Testis (tissue), 3 donors: ENCODE data around the gene PACS1. TPM values are rescaled to one million over a fixed set of nuclear protein-coding genes. Genes with fewer than 3 reads are reported as not detected.

Experiments used
- DNase-seq: peaks from one replicate; pipeline ENCODE4 v3.0.0-alpha.2; 2019
- H3K27ac ChIP-seq, 2 donors: fragments of 200-600 bp; sonication (generic); one replicate each; pipeline ENCODE4 v1.5.1; 2019
- H3K27me3 ChIP-seq: fragments of 200-600 bp; sonication (generic); one replicate; pipeline ENCODE4 v1.5.1; 2019
- H3K36me3 ChIP-seq: fragments of 200-600 bp; sonication (generic); one replicate; pipeline ENCODE4 v1.5.1; 2017; ENCODE audit warnings: low read depth; ENCODE audit errors: missing control alignments
- H3K4me1 ChIP-seq: fragments of 200-600 bp; sonication (generic); one replicate; pipeline ENCODE4 v1.5.1; 2019
- H3K4me3 ChIP-seq, 2 donors: fragments of 200-600 bp; sonication (generic); one replicate each; pipeline ENCODE4 v1.5.1; 2017 to 2019
- H3K9me3 ChIP-seq: fragments of 200-600 bp; sonication (generic); one replicate; pipeline ENCODE4 v1.5.1; 2017
- CTCF ChIP-seq, 3 experiments: fragments of 450-650 bp in 2 of 3; fragments of 200-600 bp in 1 of 3; sonication (generic) in 1 of 3; IDR thresholded peaks; one replicate each; pipeline ENCODE4 v1.5.1; 2016 to 2019; ENCODE audit warnings: antibody characterized with exemption in 3 of 3, mild to moderate bottlenecking in 2 of 3, moderate library complexity in 1 of 3
- POLR2A ChIP-seq: fragments of 450-650 bp; IDR thresholded peaks from one replicate; pipeline ENCODE4 v1.6.1; 2017; ENCODE audit warnings: antibody characterized with exemption, mild to moderate bottlenecking, moderate library complexity
- WGBS, 2 donors: methylation state at CpG; one replicate each; pipeline ENCODE4 v1.1.5; 2018; 5-methylcytosine and 5-hydroxymethylcytosine counted together
- intact Hi-C: fragments of 100-400 bp; cut with DNase I; formaldehyde crosslinking; loops from one replicate; pipeline ENCODE4 v1.15.1; 2023; ENCODE audit warnings: low total_unique reads
- polyA plus RNA-seq: library from polyadenylated mRNA; stranded (reverse); fragments of 350-450 nt; fragmentation: Illumina TruSeq; extraction: RNeasy Lipid Tissue Mini Kit (QIAGEN cat#74804); gene quantifications from one replicate; pipeline ENCODE4 v1.2.3, GENCODE V29; 2014; ENCODE audit warnings: low read depth, low replicate concordance; ENCODE audit not compliant: insufficient read depth
- total RNA-seq, 2 donors: library from RNA; depleted of rRNA; stranded (reverse); fragments of >200 nt; gene quantifications; one replicate each; pipeline ENCODE4 v1.2.3, GENCODE V29; 2016

The PACS1 gene
- total and polyA plus RNA-seq, 3 donors from 2014 or later, result 111 to 131 (median 130) TPM

- intact Hi-C loops, result no loop called here
Measured at GRCh38 chr11:66204412-66204811, 134.3 kb downstream of the PACS1 start.

GRCh38 chr11:66207816-66208215 lies 137.7 kb downstream of the PACS1 start:
- TF ChIP-seq CTCF (IDR thresholded peaks at IDR 0.05) (no peak), POLR2A (no peak)
- no peak overlapping the region for H3K4me3 ChIP-seq
- no peaks in the 10 kb centered on the region for H3K9me3 ChIP-seq
- no peaks in the 10 kb centered on the region for H3K27me3 ChIP-seq
- no peak for DNase-seq
- intact Hi-C loops, result no loop called here
- no peaks in the 10 kb centered on the region for H3K4me1 ChIP-seq
- no peak overlapping the region for H3K27ac ChIP-seq
- H3K36me3 ChIP-seq, result no peaks in the 10 kb centered on the region
- 89 to 95% methylated on average over 7 of the region's 7 CpGs for WGBS, 2 donors

More at GRCh38 chr11:66204412-66204811, 134.3 kb downstream of the PACS1 start:
- TF ChIP-seq CTCF (IDR thresholded peaks at IDR 0.05), result no peak
- DNase-seq, result no peak
- no peaks in the 10 kb centered on the region for H3K4me1 ChIP-seq
- no peak overlapping the region for H3K27ac ChIP-seq
- no peaks in the 10 kb centered on the region for H3K36me3 ChIP-seq
- H3K4me3 ChIP-seq, result no peak overlapping the region
- WGBS, 2 donors, result 93% methylated on average over 3 of the region's 3 CpGs
- H3K9me3 ChIP-seq, result no peaks in the 10 kb centered on the region
- H3K27me3 ChIP-seq, result no peaks in the 10 kb centered on the region

- WGBS, 2 donors, result 89 to 95% methylated on average over 8 of the region's 8 CpGs
- intact Hi-C loops, result no loop called here
- Histone ChIP-seq H3K27ac (no peak overlapping the region), H3K4me3 (no peak overlapping the region), H3K36me3 (no peaks in the 10 kb centered on the region), H3K27me3 (no peaks in the 10 kb centered on the region), H3K4me1 (no peaks in the 10 kb centered on the region), H3K9me3 (no peaks in the 10 kb centered on the region)
- no peak for DNase-seq
- TF ChIP-seq POLR2A, result no peak
- TF ChIP-seq CTCF (IDR thresholded peaks at IDR 0.05), result no peak
Measured at GRCh38 chr11:66211100-66211499, 141.0 kb downstream of the PACS1 start.

GRCh38 chr11:66216911-66217310 lies 146.8 kb downstream of the PACS1 start:
- no peaks in the 10 kb centered on the region for H3K36me3 ChIP-seq
- intact Hi-C loops, result no loop called here

More at GRCh38 chr11:66216911-66217310, 146.8 kb downstream of the PACS1 start:
- TF ChIP-seq POLR2A, result no peak
- no peak for TF ChIP-seq CTCF (IDR thresholded peaks at IDR 0.05)
- 68 to 76% methylated on average over 6 of the region's 6 CpGs for WGBS, 2 donors
- Histone ChIP-seq H3K4me3 (no peak overlapping the region), H3K27ac (no peak overlapping the region), H3K9me3 (no peaks in the 10 kb centered on the region), H3K27me3 (no peaks in the 10 kb centered on the region), H3K4me1 (no peaks in the 10 kb centered on the region)
- no peak for DNase-seq
